HG03066 (cell line): ENCODE results near the gene RAB27A.

ENCODE experiments used
- ATAC-seq: cut with Tn5 transposase; IDR thresholded peaks from one replicate; pipeline ENCODE4 v1.9.1; 2021; ENCODE audit warnings: low read depth; ENCODE audit not compliant: unreplicated experiment

RAB27A gene

GRCh38 chr15:55164284-55164683 is 125.3 kb downstream of the RAB27A start:
- no peak for ATAC-seq
